HepG2 (cell line): ENCODE data around the gene JMJD8. TPM values are rescaled to one million over a fixed set of nuclear protein-coding genes. Genes with fewer than 3 reads are reported as not detected.
A peak's percentile ranks its signal among the peaks of the same experiment; 100 is the strongest.

ENCODE experiments used
- GZF1 ChIP-seq: sonication (generic); formaldehyde crosslinking; IDR thresholded peaks from 2 replicates; pipeline ENCODE4 v1.5.1; 2020; ENCODE audit warnings: mild to moderate bottlenecking, missing genetic modification reagents
- KDM2A ChIP-seq: sonication (generic); formaldehyde crosslinking; IDR thresholded peaks from 2 replicates; pipeline ENCODE4 v1.4.0; 2020; ENCODE audit warnings: low read depth, missing genetic modification reagents, borderline replicate concordance
- MAFF ChIP-seq: IDR thresholded peaks from 2 replicates; pipeline ENCODE4 v1.6.1; 2011; ENCODE audit warnings: low read depth, low read length, improper control_type of control experiment
- NCOR1 ChIP-seq: fragments of 200-600 bp; sonication (generic); IDR thresholded peaks from 2 replicates; pipeline ENCODE4 v1.7.0; 2017; ENCODE audit warnings: antibody characterized with exemption, low read length, borderline replicate concordance
- RARG ChIP-seq: sonication (generic); formaldehyde crosslinking; IDR thresholded peaks from 2 replicates; pipeline ENCODE4 v1.4.0; 2020; ENCODE audit warnings: low read depth, mild to moderate bottlenecking, missing genetic modification reagents
- SNAPC2 ChIP-seq: sonication (generic); formaldehyde crosslinking; IDR thresholded peaks from 2 replicates; pipeline ENCODE4 v1.8.1; 2022; ENCODE audit warnings: mild to moderate bottlenecking, missing genetic modification reagents
- SOX6 ChIP-seq, 2 experiments: fragments of 450-650 bp in 1 of 2; sonication (generic) in 1 of 2; formaldehyde crosslinking in 1 of 2; IDR thresholded peaks; 2 replicates each; pipeline versions ENCODE4 v1.4.0 to v1.6.1; 2017 to 2020; ENCODE audit warnings: antibody characterized with exemption in 1 of 2, mild to moderate bottlenecking in 1 of 2, missing genetic modification reagents in 1 of 2
- SP4 ChIP-seq: sonication (generic); formaldehyde crosslinking; IDR thresholded peaks from 2 replicates; pipeline ENCODE4 v1.8.1; 2023; ENCODE audit warnings: mild to moderate bottlenecking, missing genetic modification reagents
- TCF12 ChIP-seq, 2 experiments: fragments of 450-650 bp in 1 of 2; sonication (generic) in 1 of 2; formaldehyde crosslinking in 1 of 2; IDR thresholded peaks; 2 replicates each; pipeline versions ENCODE4 v1.6.1 to v1.8.0; 2017 to 2022; ENCODE audit warnings: antibody characterized with exemption in 1 of 2, mild to moderate bottlenecking in 1 of 2, missing genetic modification reagents in 1 of 2, moderate library complexity in 1 of 2
- TFDP1 ChIP-seq: IDR thresholded peaks from 2 replicates; pipeline ENCODE4 v1.6.1; 2016; ENCODE audit warnings: missing compliant biosample characterization, missing genetic modification reagents, borderline replicate concordance
- THAP9 ChIP-seq: sonication (generic); formaldehyde crosslinking; IDR thresholded peaks from 2 replicates; pipeline ENCODE4; 2020; ENCODE audit warnings: missing genetic modification reagents, mild to moderate bottlenecking, borderline replicate concordance
- ZBTB33 ChIP-seq: sonication (generic); formaldehyde crosslinking; IDR thresholded peaks from 2 replicates; pipeline ENCODE4 v1.4.0; 2020; ENCODE audit warnings: missing genetic modification reagents
- ZFY ChIP-seq: sonication (generic); formaldehyde crosslinking; IDR thresholded peaks from 2 replicates; pipeline ENCODE4 v1.4.0; 2020; ENCODE audit warnings: missing genetic modification reagents
- ZNF280D ChIP-seq: sonication (generic); formaldehyde crosslinking; IDR thresholded peaks from 2 replicates; pipeline ENCODE4 v1.5.1; 2020; ENCODE audit warnings: mild to moderate bottlenecking, missing genetic modification reagents
- ZNF547 ChIP-seq: sonication (generic); formaldehyde crosslinking; IDR thresholded peaks from 2 replicates; pipeline ENCODE4 v1.5.1; 2020; ENCODE audit warnings: mild to moderate bottlenecking, missing genetic modification reagents
- ZNF660 ChIP-seq: sonication (generic); formaldehyde crosslinking; IDR thresholded peaks from 2 replicates; pipeline ENCODE4 v1.5.1; 2020; ENCODE audit warnings: mild to moderate bottlenecking, low read depth, missing genetic modification reagents, borderline replicate concordance
- ZSCAN21 ChIP-seq: sonication (generic); formaldehyde crosslinking; IDR thresholded peaks from 2 replicates; pipeline ENCODE4 v1.8.0; 2022; ENCODE audit warnings: mild to moderate bottlenecking, missing genetic modification reagents, moderate library complexity, borderline replicate concordance
- polyA plus RNA-seq, 8 experiments: library from polyadenylated mRNA; depleted of rRNA in 3 of 8; stranded (reverse) in 7 of 8; unstranded in 1 of 8; fragments of >200 nt; fragmentation: Illumina TruSeq in 4 of 8; extraction: Trizol in 4 of 8; gene quantifications; 2 replicates each; pipeline versions ENCODE4 v1.2.1 to v1.2.3, GENCODE V29; 2011 to 2016; ENCODE audit warnings: low read depth in 4 of 8, missing spikeins in 1 of 8, mixed read lengths in 1 of 8; ENCODE audit not compliant: insufficient read depth in 1 of 8
- total RNA-seq, 5 experiments: library from RNA; depleted of rRNA; stranded (reverse); fragments of >200 nt; fragmentation: Illumina TruSeq; extraction: Trizol; gene quantifications; 2 replicates each; pipeline ENCODE4 v1.2.3, GENCODE V29; 2016; ENCODE audit warnings: low read depth in 1 of 5

The JMJD8 gene
- total and polyA plus RNA-seq, 2 of the 13 experiments (the other 11 are each of a cell fraction or from before 2014, with no cell fraction given), result 2.6 to 11.8 TPM

GRCh38 chr16:714558-715476 lies 30.7 kb upstream of the JMJD8 start, which contains the start of gene METRN (continued):
- TF ChIP-seq SP4 (peak; percentile 79), SNAPC2 (0 out of 2 replicates have a peak, but pooled peaks have one; percentile 44), ZBTB33 (peak; percentile 86; the same call in 1 of the 2 replicates), TCF12 (IDR thresholded peaks at IDR 0.05) (no peak), TCF12 (CRISPR knock-in tag; IDR thresholded peaks at IDR 0.05) (peak; percentile 22; the same call in 1 of the 2 replicates), NCOR1 (0 out of 2 replicates have a peak, but pooled peaks have one; percentile 20), MAFF (no peak), ZFY (peak; percentile 55), ZNF547 (CRISPR knock-in tag) (peak; percentile 63), THAP9 (0 out of 2 replicates have a peak, but pooled peaks have one; percentile 31), KDM2A (CRISPR knock-in tag) (peak; percentile 61; the same call in 1 of the 2 replicates), GZF1 (peak; percentile 81; the same call in 1 of the 2 replicates), SOX6 (IDR thresholded peaks at IDR 0.05) (no peak), SOX6 (CRISPR knock-in tag; IDR thresholded peaks at IDR 0.05) (0 out of 2 replicates have a peak, but pooled peaks have one; percentile 15), TFDP1 (CRISPR knock-in tag) (peak; percentile 83), ZNF660 (CRISPR knock-in tag) (no peak), ZSCAN21 (CRISPR knock-in tag) (peak; percentile 29; the same call in 1 of the 2 replicates), ZNF280D (CRISPR knock-in tag) (peak; percentile 45; the same call in 1 of the 2 replicates), RARG (CRISPR knock-in tag) (no peak)
